ENCODE measurements around the gene HNMT. TPM values are rescaled to one million over a fixed set of nuclear protein-coding genes. Genes with fewer than 3 reads are reported as not detected.

HNMT gene
- total RNA-seq, result 29.9 TPM

DNA sequence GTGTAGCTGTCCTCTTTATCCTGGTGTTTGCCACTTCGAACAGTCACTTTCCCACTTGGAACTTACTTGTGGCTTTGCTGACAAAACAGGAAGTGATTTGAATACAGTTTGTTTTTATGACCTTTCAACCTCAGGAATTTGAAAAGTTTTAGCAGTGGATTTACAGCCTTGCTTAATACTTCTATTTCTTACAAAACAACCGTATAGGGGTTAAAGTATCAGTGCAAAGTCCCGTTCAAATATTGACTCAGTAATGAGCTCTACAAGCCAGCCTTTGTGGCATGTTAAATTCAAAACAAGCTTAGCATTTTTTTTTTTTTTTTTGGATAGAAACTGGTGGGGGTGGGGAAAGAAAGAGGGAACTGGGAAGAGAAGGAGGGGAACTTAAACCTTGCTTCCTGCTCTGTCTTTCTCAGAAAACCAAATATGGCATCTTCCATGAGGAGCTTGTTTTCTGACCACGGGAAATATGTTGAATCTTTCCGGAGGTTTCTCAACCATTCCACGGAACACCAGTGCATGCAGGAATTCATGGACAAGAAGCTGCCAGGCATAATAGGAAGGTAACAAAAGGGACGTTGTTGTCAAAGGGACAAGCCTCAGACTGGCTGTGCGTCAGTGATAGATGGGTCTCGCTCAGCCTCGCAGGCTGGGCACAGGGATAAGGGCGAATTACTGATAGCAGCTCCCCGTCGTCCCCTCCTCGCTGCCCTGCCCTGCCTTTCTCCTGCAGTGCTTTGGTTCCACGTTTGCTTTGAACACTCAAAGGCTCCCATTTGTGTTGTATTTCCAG is at the start of gene HNMT:
Gene HNMT (plus strand): TSS at position 408 of the 793 bp plus-strand sequence. CDS start 19 bp downstream, at position 427.

